Measurements from ENCODE around the gene PCYT1A.
"Not testable (repeated sequence)": the region's sequence is repeated elsewhere in the genome, so short reads cannot be mapped to it uniquely, and the experiment has no call there.

PCYT1A gene

DNA sequence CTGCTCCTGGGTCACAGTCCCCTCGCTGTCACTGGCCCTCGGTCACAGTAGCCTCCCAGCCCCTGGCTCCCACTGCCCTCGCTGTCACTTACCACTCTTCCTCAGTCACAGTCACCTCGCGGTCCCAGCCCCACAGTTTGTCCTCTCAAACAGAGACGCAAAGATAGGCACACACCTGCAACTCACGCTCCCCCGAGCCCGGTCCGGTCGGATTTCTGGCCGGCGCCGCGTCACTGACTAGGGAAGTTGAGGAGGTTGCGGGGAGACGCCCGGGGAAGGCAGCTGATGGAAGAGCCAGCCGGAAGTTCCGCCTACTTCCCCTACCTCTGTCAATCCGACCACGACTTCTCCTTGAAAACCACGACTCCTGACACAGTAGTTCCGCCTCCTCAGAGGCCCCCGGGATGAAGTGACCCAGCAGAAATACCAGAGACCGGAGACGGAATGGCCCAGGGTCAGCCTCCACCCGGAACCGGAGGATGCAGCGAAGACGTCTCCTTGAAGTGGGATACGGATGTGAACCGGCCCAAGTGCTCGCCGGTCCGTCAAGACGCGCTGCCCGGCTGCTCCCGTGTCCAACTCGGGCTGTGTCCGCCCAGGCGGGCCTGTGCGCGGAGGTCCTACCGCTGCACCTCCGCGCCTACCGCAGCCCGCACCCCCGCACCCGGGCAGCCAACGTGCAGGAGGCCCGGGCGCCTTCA is at the start of gene PCYT1A:
PCYT1A (minus strand) TSS at position 287 of the 701 bp plus-strand sequence. CDS start 17,195 bp downstream, outside the sequence.
- peak; percentile 95 for DNase-seq

DNA sequence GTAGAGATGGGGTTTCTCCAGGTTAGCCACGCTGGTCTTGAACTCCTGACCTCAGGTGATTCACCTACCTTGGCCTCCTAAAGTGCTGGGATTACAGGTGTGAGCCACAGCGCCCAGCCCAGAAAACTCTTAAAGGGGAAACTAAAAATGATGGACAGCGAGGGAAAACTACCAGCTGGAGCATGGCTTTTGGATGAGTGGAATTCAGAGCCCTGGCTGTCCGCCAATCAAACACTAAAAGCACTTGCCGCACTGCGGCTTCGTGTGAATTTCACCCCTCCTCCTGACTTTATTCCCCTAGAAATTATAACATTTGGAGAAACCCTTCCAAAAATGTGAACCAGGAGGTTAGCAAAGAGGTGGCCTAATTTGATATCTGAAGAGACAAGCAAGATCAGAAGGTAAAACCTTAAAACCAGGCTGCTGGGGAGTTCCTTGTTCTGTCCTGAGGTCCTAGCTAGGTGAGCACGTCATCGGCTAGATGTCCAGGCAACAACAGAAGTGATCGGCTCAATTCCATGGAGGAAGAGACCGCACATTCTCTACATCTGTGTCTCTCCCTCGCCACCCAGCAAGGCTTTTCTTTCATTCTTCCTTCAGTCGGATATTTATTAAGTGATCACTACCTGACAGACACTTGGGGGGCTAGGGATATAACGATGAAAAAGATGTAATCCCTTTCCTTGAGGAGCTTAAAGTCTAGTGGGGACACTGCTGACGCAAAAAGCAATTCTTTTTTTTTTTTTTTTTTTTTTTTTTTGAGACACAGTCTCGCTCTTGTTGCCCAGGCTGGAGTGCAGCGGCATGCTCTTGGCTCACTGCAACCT is 49.0 kb upstream of the PCYT1A start:
- DNase-seq = peak; percentile 29

DNA sequence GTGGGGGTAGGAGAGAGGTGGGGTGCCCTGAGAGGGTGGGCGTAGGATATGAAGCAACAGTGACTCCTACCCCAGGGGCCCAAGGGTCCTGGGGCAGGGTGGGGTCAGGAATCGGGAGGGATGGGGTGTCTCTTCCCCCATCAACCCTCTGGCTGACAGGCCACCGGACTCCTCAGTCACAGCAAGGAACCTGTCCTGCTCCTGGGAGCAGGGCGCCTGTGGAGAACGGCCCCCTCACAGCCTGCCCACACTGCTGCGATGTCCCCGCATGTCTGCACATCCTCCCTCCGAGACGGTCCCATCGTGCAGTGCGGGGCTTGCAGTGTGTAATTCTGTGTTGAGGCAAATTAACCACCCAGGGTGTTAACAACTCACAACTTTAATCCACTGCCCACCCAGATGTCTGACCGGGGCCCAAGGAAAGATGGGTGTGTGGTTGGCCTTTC is 48.0 kb upstream of the PCYT1A start:
- DNase-seq = no peak

DNA sequence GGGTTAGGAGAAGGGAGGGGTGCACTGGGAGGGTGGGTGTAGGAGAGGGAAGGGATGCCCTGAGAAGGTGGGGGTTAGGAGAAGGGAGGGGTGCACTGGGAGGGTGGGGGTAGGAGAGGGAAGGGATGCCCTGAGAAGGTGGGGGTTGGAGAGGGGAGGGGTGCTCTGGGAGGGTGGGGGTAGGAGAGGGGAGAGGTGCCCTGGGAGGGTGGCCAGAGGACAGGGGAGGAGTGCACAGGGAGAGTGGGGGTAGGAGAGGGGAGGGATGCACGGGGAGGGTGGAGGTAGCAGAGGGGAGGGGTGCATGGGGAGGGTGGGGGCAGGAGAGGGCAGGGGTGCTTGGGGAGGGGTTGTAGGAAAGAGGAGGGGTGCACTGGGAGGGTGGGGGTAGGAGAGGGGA is 47.5 kb upstream of the PCYT1A start:
- DNase-seq = no peak

DNA sequence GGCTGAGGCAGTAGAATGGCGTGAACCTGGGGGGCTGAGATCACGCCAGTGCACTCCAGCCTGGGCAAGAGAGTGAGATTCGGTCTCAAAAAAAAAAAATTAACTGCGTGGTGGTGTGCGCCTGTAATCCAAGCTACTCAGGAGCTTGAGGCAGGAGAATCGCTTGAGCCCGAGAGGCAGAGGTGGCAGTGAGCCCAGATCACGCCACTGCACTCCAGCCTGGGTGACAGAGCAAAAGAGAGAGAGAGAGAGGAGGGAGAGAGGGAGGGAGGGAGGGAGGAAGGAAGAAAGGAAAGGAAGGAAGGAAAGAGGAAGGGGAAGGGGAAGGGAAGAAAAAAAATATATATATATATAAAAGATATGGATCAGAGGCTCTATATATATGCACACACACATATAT is 44.6 kb upstream of the PCYT1A start:
- DNase-seq = no peak

DNA sequence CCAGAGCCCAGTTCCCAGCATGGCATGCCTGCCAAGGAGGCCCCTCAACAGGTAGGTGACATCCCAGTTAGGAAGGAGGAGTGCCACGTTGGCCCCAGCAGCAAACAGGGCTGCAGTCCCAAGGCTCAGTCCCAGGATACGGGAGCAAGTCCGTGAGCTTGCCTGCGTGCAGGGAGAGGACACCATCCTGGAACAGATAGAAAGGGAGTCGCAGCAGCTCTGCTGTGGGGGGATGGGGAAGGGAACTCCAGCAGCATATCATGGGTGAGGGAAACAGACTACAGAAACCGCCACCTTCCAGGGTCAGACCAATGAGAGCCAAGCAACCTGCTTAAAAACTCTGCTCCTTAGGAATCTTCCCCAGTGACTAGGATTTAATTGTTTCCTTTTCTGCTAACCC is 39.9 kb upstream of the PCYT1A start:
- no peak for DNase-seq

DNA sequence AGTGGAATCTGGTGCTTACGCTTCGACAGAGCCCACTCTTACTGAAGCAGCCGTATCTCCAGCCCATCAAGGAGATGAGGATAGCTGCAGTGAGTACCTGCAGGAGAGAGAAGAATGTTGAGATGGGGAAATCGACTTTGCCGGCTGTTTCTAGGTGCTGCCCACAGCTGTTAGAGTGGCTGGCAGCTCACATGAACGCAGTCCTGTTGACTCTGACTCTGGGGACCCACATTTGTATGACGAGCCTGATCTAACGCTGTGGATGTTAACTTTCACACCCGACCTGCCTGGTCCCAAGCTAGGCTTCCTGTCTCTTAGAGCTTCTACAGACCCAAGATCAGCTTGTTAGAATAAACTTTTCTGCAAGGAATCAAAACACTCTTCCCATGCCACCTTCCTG is 39.4 kb upstream of the PCYT1A start:
- DNase-seq = no peak

DNA sequence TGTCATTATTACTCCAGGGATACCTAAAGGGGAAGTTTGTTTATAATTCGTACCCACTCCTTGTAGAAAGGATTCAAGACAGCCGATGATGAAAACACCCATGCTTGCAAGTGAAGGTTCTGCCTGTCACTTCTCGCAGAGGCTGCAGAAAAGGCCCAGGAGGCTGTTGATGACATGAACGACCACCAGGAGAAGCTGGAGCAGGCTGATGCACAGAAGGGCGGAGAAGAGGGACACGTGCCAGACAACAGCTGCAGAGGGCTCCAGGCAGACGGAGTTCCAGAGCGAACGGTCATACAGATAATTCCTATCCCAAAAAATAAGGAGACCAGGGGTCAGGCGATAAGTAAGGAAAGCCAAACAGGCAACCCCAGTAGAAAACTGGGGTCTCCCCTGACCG is 36.2 kb upstream of the PCYT1A start:
- no peak for DNase-seq

DNA sequence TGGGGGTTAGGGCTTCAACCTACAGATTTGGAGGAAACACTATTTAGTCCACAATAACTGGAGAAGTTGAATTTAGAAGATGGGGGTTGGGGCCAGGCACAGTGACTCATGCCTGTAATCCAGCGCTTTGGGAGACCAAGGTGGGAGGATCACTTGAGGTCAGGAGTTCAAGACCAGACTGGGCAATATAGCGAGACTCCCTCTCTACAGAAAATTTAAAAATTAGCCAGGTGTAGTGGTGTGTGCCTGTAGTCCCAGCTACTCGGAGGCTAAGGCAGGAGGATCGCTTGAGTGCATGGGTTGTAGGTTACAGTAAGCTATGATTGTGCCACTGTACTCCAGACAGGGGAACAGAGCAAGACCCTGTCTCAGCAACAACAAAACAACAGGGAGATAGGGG is 35.5 kb upstream of the PCYT1A start:
- DNase-seq = no peak

DNA sequence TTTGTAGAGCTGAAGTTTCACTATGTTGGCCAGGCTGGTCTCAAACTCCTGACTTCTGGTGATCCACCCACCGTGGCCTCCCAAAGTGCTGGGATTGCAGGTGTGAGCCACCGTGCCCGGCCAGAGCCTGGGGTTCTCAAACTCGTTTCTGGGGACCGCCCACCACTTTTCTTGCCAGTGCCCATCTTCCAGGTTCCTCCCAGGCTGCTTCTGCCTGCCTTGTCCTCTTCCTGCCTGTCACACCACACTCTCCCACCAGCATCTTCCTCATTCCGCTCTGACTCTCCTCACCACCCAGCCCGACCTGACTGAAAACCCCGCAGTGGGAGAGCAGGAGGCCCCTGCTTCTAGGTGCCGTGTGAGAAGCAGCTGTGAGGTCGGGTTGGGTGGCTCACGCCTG is 33.6 kb upstream of the PCYT1A start:
- no peak for DNase-seq

DNA sequence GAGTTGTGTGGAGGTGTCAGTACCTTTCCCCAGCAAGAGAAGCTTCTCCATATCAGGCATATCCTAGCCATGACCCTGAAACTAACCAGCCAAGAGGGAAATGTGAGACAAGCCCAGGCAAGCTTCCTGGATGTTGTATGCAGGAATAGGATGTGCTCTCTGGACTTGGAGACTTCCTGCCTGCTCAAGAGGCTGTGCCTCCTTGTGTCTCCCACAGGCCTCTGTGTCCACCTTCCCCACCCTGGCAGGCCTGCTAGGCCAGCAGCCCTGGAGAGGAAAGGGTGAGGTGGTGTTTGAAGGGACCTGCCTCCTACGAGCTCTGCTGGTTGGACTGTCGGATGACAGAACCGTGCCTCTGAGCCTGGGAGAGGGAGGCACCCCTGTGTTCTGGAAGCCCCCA is 32.6 kb upstream of the PCYT1A start:
- DNase-seq = no peak

DNA sequence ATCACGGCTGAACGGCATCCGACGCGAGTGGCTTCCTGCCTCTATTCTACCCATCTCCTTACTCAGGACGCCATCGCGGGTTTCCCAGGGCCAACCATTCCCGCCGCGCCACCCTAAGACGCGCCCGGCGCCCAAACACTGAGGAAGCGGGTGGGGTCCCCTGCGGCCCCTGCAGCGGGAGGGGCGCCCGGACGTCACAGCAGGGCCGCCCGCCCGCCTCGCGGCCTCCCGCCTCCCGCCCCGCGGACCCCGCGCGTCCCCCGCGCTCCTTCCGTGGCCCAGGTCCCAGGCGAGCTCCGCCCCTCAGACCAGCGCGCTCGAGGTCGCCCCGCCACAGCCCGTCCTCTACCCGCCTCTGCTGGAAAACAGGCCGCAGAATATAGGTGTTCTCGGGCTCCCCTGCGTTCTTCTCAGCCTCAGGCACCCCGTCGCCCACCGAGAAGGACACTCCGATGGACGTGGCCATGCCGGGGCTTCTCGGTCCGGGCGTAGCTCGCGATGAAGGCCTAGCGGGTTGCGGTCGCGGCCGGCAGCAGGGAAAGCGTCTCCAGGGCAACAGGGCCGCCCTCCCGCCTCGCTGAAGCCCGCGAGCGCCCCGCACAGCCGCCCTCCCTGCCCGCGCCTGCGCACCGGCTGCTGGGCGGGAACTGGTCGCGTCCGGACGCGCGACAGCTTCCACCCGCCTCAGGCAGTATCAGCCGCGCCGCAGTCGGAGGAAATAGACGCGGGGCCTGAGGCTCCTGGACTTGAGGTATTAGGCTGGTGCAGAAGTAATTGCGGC is 30.4 kb upstream of the PCYT1A start, which contains the start of gene DYNLT2B:
DYNLT2B (minus strand) TSS at position 554 of the 781 bp plus-strand sequence; CDS start at position 466, 88 bp downstream.
- DNase-seq = peak; percentile 95

DNA sequence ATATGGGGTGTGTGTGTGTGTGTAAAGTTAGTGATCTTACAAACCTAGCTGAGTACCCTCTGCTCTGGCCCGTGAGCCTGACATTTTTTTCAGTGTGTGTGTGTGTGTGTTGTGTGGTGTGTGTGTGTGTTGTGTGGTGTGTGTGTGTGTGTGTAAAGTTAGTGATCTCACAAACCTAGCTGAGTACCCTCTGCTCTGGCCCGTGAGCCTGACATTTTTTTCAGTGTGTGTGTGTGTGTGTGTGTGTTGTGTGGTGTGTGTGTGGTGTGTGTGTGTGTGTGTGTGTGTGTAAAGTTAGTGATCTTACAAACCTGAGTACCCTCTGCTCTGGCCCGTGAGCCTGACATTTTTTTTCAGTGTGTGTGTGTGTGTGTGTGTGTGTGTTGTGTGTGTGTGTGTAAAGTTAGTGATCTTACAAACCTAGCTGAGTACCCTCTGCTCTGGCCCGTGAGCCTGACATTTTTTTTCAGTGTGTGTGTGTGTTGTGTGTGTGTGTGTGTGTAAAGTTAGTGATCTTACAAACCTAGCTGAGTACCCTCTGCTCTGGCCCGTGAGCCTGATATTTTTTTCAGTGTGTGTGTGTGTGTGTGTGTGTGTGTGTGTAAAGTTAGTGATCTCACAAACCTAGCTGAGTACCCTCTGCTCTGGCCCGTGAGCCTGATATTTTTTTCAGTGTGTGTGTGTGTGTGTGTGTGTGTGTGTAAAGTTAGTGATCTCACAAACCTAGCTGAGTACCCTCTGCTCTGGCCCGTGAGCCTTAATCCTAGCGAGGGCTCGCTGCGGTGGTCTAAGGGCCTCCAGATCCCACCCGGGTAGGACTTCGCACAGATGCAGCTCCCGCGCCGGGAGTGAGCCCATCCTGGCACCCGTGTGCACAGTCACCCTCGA is 29.5 kb upstream of the PCYT1A start:
- DNase-seq = not testable (repeated sequence)

DNA sequence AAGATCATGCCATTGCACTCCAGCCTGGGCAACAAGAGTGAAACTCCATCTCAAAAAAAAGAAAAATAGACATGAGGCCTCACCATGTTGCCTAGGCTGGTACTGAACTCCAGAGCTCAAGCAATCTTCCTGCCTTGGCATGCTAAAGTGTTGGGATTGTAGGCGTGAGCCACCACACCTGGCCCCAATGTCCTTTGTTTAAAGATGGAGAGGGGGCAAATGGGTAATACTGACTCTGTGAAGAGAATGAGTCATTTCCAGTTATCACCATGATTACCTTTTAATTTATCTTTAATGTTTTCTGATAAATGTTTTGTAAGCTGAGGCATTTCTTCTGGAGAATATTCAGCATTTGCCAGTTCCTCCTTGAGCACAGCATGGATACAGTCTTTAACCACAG is 28.3 kb upstream of the PCYT1A start:
- no peak for DNase-seq

DNA sequence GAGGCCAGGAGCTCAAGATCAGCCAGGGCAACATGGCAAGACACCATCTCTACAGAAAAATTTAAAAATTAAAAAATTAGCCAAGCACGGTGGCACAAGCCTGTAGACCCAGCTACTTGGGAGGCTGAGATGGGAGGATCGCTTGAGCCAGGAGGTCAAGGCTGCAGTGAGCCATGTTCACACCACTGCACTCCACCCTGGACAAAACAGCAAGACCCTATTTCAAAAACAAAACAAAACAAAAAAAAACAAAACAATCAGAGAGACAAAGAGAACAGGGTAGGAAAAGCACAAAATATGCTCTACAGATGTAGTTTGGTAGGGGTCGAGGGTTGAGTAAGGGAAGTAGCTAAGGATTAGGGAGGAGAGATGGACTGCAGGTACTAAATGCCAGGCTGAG is 27.1 kb upstream of the PCYT1A start:
- no peak for DNase-seq

DNA sequence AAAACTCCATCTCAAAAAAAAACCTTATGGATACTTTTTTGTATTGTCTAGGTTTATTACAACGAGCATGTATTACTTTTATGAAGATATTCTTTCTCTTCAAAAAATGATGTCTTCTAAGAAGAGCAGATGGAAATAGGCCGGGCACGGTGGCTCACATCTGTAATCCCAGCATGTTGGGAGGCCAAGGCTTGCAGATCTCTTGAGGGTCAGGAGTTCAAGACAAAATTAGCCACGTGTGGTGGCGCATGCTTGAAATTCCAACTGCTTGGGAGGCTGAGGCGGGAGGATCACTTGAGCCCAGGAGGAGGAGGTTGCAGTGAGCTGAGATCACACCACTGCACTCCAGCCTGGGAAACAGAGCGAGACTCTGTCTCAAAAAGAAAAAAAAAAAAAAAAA is 26.6 kb upstream of the PCYT1A start:
- not testable (repeated sequence) for DNase-seq

DNA sequence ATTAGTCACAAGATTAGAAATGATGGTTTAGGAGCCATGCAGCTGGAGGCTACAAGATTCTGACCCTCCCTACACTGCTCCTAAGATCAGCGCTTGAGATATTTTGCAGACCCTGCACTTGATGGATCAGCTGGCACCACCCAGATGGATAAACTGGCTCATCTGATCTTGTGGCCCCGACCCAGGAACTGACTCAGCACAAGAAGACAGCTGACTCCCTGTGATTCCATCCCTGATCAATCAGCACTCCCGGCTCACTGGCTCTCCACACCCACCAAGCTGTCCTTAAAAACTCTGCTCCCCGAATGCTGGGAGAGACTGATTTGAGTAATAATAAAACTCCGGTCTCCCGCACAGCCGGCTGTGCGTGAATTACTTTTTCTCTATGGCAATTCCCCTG is 15.4 kb upstream of the PCYT1A start:
- DNase-seq = not testable (repeated sequence)

DNA sequence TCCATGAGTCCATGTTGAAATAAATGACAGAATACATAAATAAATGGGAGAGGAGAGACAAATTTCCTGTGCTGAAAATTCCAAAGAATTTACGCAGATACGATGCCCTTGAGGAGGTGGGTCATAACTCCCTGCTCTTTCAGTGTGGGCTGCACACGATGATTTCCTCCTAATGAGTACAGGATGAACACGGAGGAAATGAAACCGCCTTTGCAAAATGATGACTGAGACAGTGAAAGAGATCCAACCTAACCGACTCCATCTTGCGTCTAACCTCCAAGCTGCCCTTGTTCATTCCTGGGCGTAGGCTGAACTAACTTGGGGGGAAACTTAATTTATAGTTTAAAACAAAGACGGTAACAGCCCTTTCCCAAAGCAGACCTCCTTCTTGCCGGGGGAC is 15.0 kb upstream of the PCYT1A start:
- not testable (repeated sequence) for DNase-seq

DNA sequence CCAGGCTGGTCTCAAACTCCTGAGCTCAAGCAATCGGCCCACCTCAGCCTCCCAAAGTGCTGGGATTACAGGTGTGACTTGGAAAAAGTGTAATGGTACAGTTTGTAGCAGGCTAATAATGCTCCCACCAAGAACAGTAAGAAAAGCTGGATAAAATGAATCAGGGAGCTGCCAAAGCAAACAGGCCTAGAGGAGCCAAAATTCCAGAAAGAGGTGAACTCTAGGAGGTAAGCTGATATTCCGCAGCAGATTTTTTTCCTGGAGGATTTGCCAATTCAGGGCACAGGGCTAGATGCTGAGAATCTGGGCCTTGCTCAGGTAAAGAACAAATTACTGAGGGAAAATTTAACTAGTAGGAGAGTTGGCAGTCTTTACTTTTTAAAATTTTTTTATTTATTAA is 11.0 kb upstream of the PCYT1A start:
- DNase-seq = no peak

DNA sequence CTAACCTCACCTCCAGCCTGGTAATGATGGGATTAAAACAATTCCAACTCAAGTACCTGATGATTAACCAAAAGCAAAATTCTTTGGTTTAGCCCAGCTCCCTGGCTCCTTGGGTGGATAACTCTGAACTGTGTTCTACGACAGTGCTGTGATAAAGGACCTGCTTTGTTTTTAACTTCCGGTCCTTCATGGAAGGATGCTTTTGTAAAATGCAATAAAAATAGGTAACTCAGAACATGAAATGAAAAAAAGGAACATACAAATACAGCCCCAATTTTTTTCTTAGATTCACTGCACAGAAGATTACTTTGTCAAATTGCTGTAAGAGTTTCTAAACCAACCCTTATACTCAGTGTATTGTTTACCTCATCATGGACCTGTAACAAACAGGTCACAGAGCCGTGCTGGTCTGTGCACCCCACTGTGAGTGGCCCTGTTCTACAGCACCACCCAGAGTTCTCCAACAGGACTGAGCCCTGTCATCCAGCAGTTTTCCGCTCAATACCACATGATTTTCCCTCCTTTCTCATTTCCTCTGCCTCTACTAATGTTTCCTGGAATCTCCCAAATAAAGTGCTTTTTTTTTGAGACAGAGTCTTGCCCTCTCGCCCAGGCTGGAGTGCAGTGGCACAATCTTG is 4.9 kb upstream of the PCYT1A start:
- DNase-seq = no peak

DNA sequence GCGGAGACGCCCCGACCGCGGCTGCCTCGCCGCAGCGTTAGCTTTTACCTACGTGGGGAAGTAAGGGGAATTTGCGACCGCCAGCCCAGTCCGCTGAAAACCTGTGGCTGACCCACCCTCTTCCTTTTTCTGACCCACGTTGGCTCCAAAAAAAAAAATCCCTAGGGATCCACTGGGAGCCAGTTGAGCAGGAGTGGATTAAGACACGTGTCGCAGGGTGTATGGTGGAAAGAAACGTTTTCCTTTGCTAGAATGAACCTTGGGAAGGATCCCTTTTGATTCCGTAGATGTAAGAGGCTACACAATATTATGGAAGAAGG is 575 bp upstream of the PCYT1A start:
- DNase-seq = peak; percentile 81

DNA sequence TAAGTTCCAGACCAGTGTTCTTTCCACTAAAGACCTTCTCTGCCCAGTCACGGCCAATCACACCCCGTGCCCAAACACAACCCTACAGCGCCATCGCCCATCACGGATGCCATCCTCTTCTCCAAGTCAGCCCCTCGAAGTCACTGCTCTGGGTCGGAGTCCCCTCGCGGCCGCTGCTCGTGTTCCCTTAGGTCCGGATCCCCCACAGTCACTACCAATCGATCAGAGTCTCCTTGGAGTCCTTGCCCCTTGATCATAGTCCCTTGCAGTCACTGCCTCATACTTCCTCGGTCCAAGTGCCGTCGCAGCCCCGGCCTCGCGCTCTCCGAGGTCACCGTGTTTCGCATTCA is 461 bp downstream of the PCYT1A start:
- no peak for DNase-seq
